HG03159 (cell line): ENCODE measurements around the gene ZNF350.
"Not testable (repeated sequence)": the region's sequence is repeated elsewhere in the genome, so short reads cannot be mapped to it uniquely, and the experiment has no call there.

Source experiments
- ATAC-seq: cut with Tn5 transposase; IDR thresholded peaks from one replicate; pipeline ENCODE4 v1.9.1; 2021; ENCODE audit warnings: mild to moderate bottlenecking, moderate library complexity; ENCODE audit not compliant: unreplicated experiment

The ZNF350 gene

DNA sequence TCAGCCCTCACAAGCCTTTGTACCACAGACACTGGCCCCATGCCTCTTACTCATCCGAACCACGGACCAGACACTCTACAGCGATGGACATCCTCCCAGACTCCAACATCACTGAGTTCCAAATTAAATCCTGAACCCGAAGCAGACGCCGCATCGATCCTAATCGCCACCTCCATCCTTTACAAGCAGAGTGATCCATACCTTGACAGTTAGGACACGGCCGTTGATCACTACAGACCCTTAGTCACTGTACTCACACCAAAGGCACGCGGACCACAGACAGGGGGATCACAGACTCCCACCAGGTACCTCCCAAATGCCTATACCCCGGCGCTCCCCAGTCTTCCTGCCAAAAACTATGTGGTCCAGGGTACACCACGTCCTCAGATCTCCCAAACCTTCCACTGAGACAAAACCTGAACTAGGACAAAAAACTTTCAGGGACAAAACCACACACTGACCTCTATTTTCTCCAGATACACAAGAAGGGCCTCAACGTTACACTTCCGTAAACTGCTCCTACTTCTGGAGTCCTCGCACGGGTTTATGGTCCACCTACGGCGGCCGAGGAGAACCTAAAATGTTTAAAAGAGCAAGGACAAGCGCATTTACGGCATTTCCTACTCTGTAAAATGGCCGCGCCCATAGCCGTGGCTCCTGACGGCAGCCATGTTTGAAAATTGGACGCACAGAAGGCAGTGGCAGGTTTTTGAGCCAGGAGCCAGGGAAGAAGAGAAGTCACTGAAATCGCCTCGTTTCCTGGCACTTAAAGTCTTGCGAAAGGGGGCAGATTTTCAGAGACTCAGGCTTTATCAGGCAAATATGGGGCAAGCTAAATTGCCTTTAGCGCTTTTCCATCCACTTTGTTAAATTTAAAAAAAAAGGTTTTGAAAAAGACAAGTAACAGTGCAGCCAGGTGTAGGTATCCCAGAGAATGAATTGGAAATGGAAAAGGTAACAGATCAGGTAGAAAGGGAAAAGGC is at the start of gene ZNF350:
TSS of gene ZNF350 (minus strand) at position 532 of the 983 bp plus-strand sequence. CDS start 12,480 bp downstream, outside the sequence.
- ATAC-seq = peak; percentile 94

DNA sequence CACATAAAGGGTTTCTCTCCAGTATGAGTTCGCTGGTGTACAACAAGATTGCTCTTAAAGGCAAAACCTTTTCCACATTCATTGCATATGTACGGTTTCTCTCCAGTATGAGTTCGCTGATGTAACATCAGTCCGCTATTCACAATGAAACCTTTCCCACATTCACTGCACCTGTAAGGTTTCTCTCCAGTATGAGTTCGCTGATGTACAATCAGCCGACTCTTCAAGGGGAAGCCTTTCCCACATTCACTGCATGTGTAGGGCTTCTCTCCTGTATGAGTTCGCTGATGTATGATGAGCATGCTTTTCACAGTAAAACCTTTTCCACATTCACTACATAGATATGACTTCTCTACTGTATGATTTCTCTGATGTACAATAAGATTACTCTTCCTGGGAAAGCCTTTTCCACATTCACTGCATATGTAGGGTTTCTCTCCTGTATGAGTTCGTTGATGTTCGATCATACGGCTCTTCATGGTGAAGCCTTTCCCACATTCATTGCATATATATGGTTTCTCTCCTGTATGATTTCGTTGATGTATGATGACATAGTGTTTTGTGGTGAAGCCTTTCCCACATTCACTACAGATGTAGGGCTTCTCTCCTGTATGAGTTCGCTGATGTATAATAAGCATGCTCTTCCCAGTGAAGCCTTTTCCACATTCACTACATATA is 47.5 kb upstream of the ZNF350 start:
- ATAC-seq = no peak

DNA sequence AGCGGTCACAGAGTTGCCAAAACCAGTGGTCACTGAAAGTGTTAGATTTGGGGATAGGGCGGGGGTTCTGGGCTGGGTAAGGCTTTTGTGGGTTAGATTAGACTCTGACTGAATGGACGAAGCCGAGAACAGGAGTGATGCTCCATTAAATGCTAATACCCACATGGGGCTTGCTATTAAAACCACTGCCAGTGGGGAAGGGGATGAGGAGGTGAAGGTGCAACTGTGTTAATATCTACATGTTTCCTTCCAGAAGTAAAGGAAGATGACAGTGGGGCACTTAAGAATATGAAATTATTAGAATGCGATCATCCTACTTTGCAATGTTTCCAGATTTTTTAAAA is 42.1 kb upstream of the ZNF350 start:
- ATAC-seq = peak; percentile 28

DNA sequence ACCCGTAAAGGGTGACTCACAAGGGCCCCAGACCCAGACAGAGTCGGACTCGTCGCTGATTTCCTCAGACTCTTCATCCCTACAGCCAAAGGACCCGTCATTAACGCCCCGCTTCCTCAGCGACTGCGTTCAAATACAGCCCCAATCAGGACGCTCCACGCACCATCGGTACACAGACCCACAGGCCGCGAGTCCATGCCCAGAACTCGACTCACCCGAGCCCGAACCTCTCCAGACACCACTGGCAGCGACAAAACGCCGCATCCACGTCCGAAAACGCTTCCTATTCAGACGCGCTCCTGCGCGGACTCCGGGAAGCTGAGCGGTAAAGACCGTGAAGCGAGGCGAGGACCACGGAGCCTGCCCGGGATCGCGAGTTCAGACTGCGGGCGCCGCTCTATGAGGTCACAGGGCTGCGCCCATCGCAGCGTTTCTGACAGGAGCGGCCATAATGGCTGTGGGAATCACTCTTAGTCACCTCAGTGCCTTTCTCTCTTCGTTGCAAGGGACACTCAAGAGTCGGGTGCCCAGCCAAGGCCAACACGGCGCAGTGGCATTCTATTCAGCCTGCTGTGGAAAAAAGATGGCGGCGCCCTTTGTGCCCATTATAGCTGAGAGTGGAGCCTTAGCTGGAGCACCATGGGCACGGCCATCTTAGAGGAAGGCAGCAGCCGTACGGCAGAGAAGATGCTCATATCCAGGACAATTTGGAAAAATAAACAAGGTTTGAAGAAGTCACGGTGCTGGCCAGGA is 41.6 kb upstream of the ZNF350 start, which contains the start of gene ZNF614:
TSS of gene ZNF614 (minus strand) at position 353 of the 753 bp plus-strand sequence. CDS start 2,634 bp downstream, outside the sequence.
- peak; percentile 75 for ATAC-seq

- not testable (repeated sequence) for ATAC-seq
Observed at GRCh38 chr19:52026255-52026990, 39.8 kb upstream of the ZNF350 start.

DNA sequence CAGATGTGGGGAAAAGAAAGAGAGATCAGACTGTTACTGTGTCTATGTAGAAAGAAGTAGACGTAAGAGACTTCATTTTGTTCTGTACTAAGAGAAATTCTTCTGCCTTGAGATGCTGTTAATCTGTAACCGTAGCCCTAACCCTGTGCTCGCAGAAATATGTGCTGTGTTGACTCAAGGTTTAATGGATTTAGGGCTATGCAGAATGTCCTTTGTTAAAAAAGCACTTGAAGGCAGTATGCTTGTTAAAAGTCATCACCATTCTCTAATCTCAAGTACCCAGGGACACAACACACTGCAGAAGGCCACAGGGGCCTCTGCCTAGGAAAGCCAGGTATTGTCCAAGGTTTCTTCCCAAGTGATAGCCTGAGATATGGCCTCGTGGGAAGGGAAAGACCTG is 37.8 kb upstream of the ZNF350 start:
- ATAC-seq = not testable (repeated sequence)

DNA sequence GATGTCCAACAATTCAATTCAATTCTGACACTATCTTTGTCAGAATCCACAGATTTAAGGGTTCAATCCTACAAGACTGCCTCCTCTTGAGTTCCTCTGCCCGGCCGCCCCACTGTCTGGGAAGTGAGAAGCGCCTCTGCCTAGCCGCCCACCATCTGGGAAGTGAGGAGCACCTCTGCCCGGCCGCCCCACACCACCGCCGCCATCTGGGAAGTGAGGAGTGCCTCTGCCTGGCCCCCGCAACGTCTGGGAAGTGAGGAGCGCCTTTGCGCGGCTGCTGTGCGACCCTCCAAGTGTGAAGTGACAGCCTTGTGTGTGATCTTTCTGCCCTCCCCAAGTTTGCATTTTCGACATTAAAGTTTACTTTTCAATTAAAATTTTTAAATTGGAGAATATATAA is 35.6 kb upstream of the ZNF350 start:
- no peak for ATAC-seq

- ATAC-seq = no peak
Observed at GRCh38 chr19:52020506-52020905, 33.9 kb upstream of the ZNF350 start.

- ATAC-seq = no peak
Observed at GRCh38 chr19:52010674-52011073, 24.0 kb upstream of the ZNF350 start.

- ATAC-seq = peak; percentile 91
Observed at GRCh38 chr19:52007806-52008557, 21.3 kb upstream of the ZNF350 start, which contains the start of gene ZNF615. ZNF615 (minus strand) TSS chr19:52008211; CDS start chr19:52003711, 4,500 bp downstream.

DNA sequence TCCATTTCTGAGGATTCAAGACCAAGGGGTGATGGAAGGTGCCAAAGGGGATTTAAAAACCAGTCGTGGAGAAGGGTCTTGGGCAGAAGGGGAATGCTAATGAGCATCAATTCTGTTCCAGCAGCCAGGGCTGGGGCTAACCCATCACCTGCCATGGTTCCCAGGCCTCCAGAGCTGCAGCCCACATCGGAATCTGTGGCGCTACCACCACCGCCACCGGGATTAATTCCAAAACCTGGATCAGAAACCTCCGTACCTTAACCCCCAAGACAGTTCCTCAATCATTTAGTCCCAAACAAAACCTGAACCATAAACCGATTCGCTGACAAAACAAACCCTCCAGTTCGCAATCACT is 20.8 kb upstream of the ZNF350 start:
- no peak for ATAC-seq

GRCh38 chr19:51994048-51994644 is 7.5 kb upstream of the ZNF350 start:
- no peak for ATAC-seq

- no peak for ATAC-seq
Observed at GRCh38 chr19:51993422-51993821, 6.8 kb upstream of the ZNF350 start.

- no peak for ATAC-seq
Observed at GRCh38 chr19:51983361-51983760, 3.3 kb downstream of the ZNF350 start.

- not testable (repeated sequence) for ATAC-seq
Observed at GRCh38 chr19:51980926-51981325, 5.7 kb downstream of the ZNF350 start.

DNA sequence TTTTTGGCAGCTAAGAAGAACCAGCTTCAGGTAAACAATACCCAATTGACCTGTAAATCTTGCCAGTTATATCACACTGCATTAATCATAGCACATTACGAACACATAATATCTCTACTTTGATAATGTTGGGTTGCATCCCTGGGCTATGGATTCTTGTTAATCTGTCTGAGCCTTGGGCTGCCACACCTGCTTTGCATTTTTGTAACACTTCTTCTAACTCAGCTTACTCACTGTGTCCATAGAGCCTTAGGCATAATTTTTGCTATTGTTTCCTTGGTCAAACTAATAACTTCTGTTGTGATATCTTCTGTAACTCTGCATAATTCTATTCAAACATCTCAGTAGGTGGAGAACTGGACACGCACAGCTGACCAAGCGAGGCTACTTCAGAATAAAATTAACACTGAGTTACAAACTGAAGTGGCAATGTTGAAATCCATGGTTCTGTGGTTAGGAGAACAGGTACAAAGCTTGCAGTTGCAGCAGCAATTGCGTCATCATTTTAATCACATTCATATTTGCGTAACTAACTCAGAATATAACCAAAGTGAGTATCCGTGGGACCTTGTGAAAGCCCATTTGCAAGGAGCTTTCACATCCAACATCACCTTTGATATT is 6.4 kb downstream of the ZNF350 start:
- ATAC-seq = no peak

DNA sequence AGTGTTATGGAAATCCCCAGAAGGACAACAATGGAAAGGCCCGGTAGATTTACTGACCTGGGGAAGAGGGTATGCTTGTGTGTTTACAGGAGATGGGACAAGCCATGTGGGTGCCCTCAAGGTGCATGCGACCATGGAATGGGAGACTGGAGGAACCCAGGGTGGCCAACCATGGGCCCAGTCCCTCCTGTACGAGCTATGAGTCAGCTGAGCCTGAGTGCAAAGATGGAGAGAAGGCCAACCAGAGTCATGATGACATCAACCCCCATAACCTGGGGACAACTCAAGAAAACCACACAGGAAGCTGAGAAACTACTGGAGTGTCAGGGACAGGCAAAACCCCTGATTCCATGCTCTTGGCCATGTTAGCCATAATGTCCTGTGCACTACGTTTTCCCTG is 7.8 kb downstream of the ZNF350 start:
- no peak for ATAC-seq

DNA sequence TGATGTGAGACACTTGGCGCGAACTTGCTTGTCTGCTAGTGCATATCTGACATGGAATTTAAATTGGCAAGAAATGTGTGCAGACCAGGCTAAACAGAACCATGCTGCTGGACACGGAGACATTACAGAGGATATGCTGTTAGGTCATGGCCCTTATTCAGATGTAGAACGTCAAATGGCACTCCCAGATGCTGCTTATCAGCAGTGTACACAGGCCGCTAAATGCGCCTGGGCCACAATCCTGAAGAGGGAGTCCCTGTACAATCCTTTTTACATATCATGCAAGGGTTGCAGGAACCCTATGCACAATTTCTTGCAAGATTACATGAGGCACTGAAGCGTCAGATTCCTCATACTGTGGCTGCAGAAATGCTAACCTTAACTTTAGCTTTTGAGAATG is 9.3 kb downstream of the ZNF350 start:
- ATAC-seq = no peak

- no peak for ATAC-seq
Observed at GRCh38 chr19:51976852-51977251, 9.8 kb downstream of the ZNF350 start.
